ENCODE results near the gene KANK3. TPM values are rescaled to one million over a fixed set of nuclear protein-coding genes. Genes with fewer than 3 reads are reported as not detected.

The KANK3 gene
- total RNA-seq, 1 donor from 2014 or later, result 2.9 TPM

GRCh38 chr19:8307400-8307964 lies 35.6 kb downstream of the KANK3 start:
- Mint-ChIP-seq H3K4me1 (ENCODE audit: low read depth, unreplicated experiment) (peaks cover 4% of the 10 kb centered on the region), H3K4me3 (ENCODE audit: unreplicated experiment) (peak overlapping the region; percentile 87), H3K27ac (ENCODE audit: unreplicated experiment) (peak overlapping the region; percentile 69), H3K9me3 (ENCODE audit: unreplicated experiment) (no peaks in the 10 kb centered on the region), H3K27me3 (ENCODE audit: low read depth, unreplicated experiment) (peaks cover 4% of the 10 kb centered on the region), H3K36me3 (ENCODE audit: low read depth, unreplicated experiment) (peaks cover 6% of the 10 kb centered on the region)
- no peak for FAIRE-seq
- Histone ChIP-seq H3K27me3 (ENCODE audit: insufficient read depth, low read length) (no peaks in the 10 kb centered on the region), H3K4me2 (ENCODE audit: low read length) (peak overlapping the region; percentile 98), H3K9ac (ENCODE audit: low read length) (peak overlapping the region; percentile 82), H3K9me3 (ENCODE audit: insufficient read depth, low read depth, low read length) (no peaks in the 10 kb centered on the region), H3K27ac (ENCODE audit: low read depth, low read length) (peak overlapping the region; percentile 67), H2AFZ (ENCODE audit: low read depth, low read length) (peak overlapping the region; percentile 90), H3K4me3 (ENCODE audit: insufficient read depth, low read depth, low read length) (peak overlapping the region; percentile 64), H3K36me3 (ENCODE audit: insufficient read depth, low read length) (peaks cover 7% of the 10 kb centered on the region), H3K79me2 (ENCODE audit: insufficient read depth, low read length) (peaks cover 14% of the 10 kb centered on the region), H3K4me1 (ENCODE audit: insufficient read depth, low read length) (peaks cover 13% of the 10 kb centered on the region), H4K20me1 (ENCODE audit: insufficient read depth, low read length) (peaks cover 4% of the 10 kb centered on the region)
- DNase-seq (ENCODE audit: low read depth), result no peak
- TF ChIP-seq CTCF (IDR thresholded peaks at IDR 0.05; ENCODE audit: insufficient read depth, low read depth, low read length), result no peak
- no peak for TF ChIP-seq EZH2 (IDR thresholded peaks at IDR 0.05; ENCODE audit: insufficient read depth, low read length)

- no peak overlapping the region for H3K27ac ChIP-seq (ENCODE audit: low read depth, low read length)
- no peaks in the 10 kb centered on the region for H3K27me3 ChIP-seq (ENCODE audit: insufficient read depth, low read length)
- H3K9ac ChIP-seq (ENCODE audit: low read length), result peak overlapping the region; percentile 82
- DNase-seq (ENCODE audit: low read depth), result no peak
- no peak for FAIRE-seq
- no peak overlapping the region for H3K4me3 ChIP-seq (ENCODE audit: insufficient read depth, low read depth, low read length)
- H3K9me3 Mint-ChIP-seq (ENCODE audit: unreplicated experiment), result no peaks in the 10 kb centered on the region
- H3K27ac Mint-ChIP-seq (ENCODE audit: unreplicated experiment), result peak overlapping the region; percentile 47
- peaks cover 14% of the 10 kb centered on the region for H3K79me2 ChIP-seq (ENCODE audit: insufficient read depth, low read length)
- peaks cover 5% of the 10 kb centered on the region for H3K36me3 ChIP-seq (ENCODE audit: insufficient read depth, low read length)
- peaks cover 4% of the 10 kb centered on the region for H3K4me1 Mint-ChIP-seq (ENCODE audit: low read depth, unreplicated experiment)
- TF ChIP-seq CTCF (IDR thresholded peaks at IDR 0.05; ENCODE audit: insufficient read depth, low read depth, low read length) (no peak), EZH2 (IDR thresholded peaks at IDR 0.05; ENCODE audit: insufficient read depth, low read length) (no peak)
- peaks cover 13% of the 10 kb centered on the region for H3K4me1 ChIP-seq (ENCODE audit: insufficient read depth, low read length)
- no peak overlapping the region for H2AFZ ChIP-seq (ENCODE audit: low read depth, low read length)
- H3K4me3 Mint-ChIP-seq (ENCODE audit: unreplicated experiment), result peak overlapping the region; percentile 87
- no peak overlapping the region for H3K4me2 ChIP-seq (ENCODE audit: low read length)
- H3K27me3 Mint-ChIP-seq (ENCODE audit: low read depth, unreplicated experiment), result peaks cover 4% of the 10 kb centered on the region
- H4K20me1 ChIP-seq (ENCODE audit: insufficient read depth, low read length), result peaks cover 4% of the 10 kb centered on the region
- H3K9me3 ChIP-seq (ENCODE audit: insufficient read depth, low read depth, low read length), result no peaks in the 10 kb centered on the region
- peaks cover 6% of the 10 kb centered on the region for H3K36me3 Mint-ChIP-seq (ENCODE audit: low read depth, unreplicated experiment)
Measured at GRCh38 chr19:8306235-8307054, 36.6 kb downstream of the KANK3 start.
